HG03097 (cell line): ENCODE measurements around the gene PI4K2B.
"Not testable (repeated sequence)": the region's sequence is repeated elsewhere in the genome, so short reads cannot be mapped to it uniquely, and the experiment has no call there.

Experiments used
- ATAC-seq: cut with Tn5 transposase; IDR thresholded peaks from one replicate; pipeline ENCODE4 v1.9.1; 2021; ENCODE audit not compliant: unreplicated experiment, low FRiP score

The PI4K2B gene

GRCh38 chr4:25233737-25234389 lies at the start of gene PI4K2B:
Gene PI4K2B (plus strand): TSS chr4:25234033. CDS start chr4:25234164, 131 bp downstream.
- peak; percentile 74 for ATAC-seq

DNA sequence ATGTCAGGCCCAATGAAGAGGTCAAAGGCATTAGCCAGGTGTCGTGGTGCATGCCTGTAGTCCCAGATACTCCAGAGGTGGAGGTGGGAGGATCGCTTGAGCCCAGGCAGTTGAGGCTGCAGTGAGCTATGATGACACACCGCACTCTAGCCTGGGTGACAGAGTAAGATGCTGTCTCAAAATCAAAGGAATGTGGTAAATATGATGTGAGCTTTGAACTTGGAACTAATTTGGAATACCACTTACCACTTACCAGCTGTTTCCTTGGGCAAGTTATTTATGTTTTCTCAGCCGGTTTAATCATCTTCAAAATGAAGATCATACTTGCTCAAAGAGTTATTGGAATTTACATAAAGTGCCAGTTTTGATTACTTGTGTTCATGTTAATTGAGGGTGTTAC lies 49.8 kb upstream of the PI4K2B start:
- ATAC-seq = no peak

- no peak for ATAC-seq
Measured at GRCh38 chr4:25190407-25190806, 43.4 kb upstream of the PI4K2B start.

DNA sequence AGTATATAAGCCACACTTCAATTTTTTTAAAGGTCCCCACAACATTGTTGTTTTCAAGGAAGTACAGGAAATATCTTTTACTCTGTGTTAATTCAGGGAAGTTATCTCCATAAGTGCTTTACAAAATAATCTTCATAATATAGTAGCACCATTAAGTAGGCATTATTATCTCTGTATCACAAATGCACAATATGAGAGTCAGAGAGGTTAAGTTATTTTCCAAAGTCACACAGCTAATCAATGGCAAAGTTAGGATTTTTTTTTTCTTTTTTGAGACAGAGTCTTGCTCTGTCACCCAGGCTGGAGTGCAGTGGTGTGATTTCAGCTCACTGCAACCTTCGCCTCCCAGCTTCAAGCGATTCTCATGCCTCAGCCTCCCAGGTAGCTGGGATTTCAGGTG lies 35.1 kb upstream of the PI4K2B start:
- no peak for ATAC-seq

GRCh38 chr4:25207997-25208396 lies 25.8 kb upstream of the PI4K2B start:
- ATAC-seq = no peak

DNA sequence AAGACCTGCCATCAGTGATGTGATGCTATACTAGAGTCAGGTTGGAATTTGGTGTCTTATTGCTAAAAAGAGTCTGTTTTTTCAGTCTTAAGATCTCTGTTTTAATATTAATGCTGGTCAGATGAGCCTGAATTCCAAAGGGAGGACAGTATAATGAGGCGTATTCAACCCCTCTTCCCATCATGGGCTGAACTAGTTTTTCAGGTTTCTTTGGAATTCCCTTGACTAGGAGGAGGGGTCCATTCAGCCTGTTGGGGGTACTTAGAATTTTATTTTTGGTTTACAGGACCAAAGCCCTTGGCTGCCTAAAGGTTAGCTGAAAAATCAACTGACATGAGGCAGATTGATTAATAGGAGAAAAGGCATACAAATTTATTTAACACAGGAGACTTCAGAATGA lies 24.1 kb upstream of the PI4K2B start:
- ATAC-seq = no peak

DNA sequence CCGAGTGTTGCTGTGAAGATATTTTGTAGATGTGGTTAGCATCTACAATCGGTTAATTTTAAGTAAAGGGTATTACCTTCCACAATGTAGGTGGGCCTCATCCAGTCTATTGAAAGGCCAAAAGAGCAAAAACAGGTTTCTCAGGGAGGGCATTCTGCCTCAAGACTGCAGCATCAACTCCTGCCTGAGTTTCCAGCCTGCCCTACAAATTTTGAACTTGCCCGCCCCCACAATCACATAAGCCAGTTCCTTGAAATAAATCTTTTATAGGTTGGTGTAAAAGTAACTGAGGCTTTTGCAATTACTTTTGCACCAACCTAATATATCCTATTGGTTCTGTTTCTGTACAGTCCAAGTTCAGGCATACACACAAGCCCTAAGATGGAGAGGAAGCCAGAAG lies 22.1 kb upstream of the PI4K2B start:
- no peak for ATAC-seq

DNA sequence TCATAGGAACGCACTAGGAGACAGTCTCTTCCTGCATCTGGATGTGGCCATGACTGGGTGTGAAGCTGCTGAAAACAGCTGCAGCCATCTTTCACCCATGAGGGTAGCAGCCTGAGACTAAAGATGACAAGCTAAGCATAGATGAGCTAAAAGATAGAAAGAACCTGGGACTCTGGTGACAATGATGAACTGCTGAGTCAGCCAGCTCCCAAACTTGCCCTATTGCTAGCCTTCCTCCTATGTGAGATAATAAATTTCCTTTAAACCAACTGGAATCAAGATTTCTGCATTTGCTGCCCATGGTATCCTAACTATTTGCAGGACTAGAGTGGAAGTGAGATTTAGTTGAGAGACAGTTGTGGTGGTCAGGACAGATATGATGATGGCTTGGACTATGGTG lies 21.0 kb upstream of the PI4K2B start:
- no peak for ATAC-seq

DNA sequence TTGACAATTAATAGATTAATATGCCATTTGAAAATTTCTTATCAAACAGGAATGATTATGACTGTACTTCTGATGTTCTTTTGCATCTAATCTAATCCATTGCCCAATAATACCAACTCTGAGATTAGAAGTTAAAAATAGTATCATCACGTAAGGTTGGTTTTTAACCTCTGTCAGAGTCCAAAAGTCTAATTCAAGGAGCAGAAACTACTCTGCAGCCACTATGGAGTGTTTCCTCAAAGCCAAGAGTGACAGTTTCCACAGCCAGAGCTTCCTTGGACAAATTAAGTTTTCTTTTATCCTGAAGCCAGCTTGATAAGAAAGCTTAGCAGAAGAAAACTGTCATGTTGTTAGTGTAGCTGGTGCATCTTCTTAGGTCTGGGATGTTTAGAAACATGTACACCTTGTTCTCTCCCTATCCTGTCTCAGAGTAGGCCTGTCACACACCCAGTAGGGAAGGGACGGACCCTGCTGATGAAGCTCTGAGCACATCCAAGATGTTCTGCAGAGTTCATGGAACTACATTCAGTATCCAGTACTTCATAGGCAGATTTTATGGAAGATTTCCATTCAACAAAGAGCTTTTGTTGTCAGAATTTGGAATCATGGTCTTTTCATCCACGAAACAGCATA lies 20.4 kb upstream of the PI4K2B start:
- ATAC-seq = no peak

DNA sequence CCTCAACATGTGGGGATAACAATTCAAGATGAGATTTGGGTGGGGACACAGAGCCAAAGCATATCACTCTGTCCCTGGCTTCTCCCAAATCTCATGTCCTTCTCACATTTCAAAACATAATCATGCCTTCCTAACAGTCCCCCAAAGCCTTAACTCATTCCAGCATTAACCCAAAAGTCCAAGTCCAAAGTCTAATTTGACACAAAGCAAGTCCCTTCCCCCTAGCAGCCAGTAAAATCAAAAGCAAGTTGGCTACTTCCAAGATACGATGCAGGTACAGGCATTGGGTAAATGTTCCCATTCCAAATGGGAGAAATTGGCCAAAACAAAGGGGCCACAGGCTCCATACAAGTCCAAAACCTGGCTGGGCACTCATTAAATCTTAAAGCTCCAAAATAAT lies 19.1 kb upstream of the PI4K2B start:
- ATAC-seq = not testable (repeated sequence)

DNA sequence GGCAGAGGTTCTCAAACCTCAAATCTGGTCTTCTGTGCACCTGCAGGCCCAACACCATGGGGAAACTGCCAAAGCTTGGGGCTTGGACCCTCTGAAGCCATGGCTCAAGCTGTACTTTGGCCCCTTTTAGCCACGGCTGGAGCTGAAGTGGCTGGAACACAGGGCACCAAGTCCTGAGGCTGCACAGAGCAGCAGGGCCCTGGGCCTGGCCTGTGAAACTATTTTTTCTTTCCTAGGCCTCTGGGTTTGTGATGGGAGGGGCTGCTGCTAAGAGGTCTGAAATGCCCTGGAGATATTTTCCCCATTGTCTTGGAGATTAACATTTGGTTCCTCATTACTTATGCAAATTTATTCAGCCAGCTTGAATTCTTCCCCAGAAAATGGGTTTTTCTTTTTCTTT lies 18.3 kb upstream of the PI4K2B start:
- ATAC-seq = no peak

DNA sequence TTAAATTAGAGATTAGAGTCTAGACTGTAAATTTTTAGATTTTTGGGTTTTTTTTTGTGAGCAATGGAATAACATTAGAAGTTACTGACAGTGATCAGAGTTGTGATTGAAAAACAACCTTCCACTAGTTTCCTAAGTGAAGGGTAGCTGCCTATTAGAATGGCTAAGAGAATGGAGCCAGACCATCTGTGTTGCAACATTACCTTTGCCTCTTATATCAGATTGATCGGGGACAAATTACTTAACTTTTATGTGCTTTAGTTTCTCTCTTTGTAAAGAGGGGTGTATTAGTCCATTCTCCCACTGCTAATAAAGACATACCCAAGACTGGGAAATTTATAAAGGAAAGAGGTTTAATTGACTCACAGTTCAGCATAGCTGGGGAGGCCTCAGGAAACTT lies 12.5 kb upstream of the PI4K2B start:
- ATAC-seq = no peak

DNA sequence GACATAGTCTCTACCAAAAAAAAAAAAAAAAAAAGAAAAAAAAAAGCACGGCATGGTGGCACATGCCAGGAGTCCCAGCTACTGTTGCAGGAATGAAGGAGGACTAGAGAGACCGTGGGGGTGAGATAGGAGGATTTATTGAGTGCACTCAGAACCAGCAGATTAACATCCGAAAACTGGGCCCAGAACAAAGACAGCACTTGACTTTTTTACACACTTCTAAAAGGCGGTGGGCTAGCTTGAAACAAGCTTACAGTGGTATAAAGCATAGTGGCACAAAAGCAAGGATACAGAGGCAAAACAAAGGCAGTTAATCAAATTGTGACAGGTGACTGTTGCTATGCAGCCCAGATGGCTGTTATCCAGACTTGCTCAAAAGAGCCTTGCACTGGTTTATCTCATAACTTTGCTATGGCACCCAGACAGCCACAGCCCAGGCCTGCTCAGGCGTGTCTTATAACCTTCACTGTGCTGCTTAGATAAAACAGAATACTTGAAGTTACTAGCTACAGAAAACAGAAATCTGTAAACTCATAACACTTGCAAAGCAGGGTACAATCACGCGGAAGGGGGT lies 9.9 kb upstream of the PI4K2B start:
- no peak for ATAC-seq

DNA sequence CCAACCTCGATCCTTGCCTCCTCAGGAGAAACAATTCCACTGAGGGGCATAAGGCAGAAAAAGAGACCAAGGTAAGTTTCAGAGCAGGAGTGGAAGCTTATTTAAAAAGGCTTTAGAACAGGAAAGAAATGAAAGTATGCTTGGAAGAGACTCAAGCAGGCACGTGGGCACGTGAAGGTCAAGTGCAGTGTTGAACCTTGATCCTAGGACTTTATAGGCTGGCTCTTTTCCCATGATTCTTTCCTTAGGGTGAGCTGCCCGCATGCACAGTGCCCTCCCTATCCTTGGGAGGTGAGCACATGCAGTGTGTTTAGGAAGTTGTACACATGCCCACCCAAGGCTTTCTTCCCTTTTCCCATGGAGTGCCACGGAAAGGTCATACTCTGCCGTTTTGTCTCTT lies 4.0 kb upstream of the PI4K2B start:
- ATAC-seq = no peak

- ATAC-seq = no peak
Measured at GRCh38 chr4:25233194-25233593, 639 bp upstream of the PI4K2B start.

DNA sequence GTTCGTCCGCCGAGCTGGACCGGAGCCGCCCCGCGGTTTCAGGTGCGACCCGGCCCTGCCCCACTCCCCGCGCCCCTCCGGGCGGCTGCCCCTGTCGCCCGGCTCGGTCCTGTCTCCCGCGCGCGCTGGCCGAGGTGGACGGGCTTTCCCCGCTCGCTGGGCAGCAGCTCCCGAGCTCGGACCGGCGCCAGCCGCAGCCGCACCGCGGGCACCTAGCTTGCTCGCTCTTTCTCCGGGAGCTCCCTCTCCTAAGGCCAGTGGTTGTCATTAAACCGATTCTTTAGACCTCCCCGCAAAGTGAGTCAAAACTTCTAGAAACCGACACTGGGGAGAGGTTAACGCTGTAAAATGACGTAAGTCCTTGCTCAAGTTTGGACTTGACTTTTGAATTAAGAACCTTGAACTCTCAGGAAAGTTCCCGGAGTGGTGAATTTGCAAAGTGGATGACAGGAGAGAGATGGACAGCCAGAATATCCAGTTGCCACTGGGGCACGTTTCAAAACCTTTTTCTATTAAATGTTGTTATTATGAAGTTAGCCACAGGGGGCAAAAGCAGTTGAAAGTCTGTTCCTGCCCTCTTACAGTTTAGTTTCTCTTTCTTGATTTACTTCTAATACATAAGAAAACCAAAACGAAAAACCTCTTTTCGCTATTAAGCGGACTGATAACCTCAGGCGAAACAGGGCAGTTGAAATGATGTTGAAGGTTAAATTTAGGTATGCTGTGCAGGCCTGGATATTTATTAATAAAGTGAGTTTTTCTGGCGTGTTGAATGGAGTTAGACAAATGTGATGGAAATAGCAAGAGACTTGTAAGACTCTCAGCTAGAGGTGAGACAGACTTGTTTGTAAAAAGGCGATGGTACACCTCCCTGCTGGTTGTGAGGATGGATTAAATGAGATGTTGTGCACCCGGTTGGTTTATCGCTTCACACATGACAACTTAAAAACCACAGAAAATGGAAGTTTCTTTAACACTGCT lies 847 bp downstream of the PI4K2B start:
- peak; percentile 55 for ATAC-seq

GRCh38 chr4:25235401-25235800 lies 1.6 kb downstream of the PI4K2B start:
- ATAC-seq = no peak

GRCh38 chr4:25236030-25236429 lies 2.2 kb downstream of the PI4K2B start:
- not testable (repeated sequence) for ATAC-seq

- ATAC-seq = no peak
Measured at GRCh38 chr4:25236971-25237370, 3.1 kb downstream of the PI4K2B start.

DNA sequence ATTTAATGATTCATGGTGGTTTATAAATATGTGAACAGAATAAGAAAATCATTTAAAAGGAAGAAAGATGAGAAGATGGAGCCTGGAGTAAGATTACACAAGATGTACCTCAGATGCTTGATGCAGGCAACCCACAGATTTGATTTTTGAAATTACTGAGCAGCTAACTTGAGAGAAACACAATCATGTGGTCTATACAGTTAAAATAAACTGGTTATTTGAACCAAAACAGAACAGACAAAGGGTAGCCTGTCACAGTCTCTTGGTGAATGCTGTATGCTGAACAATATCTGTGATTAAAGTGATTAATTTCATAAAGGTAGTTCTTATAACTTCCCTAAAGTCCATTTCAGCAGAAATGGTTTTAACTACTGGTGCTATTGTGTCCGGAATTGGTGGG lies 4.2 kb downstream of the PI4K2B start:
- ATAC-seq = no peak

- not testable (repeated sequence) for ATAC-seq
Measured at GRCh38 chr4:25239528-25239927, 5.7 kb downstream of the PI4K2B start.
